Stimulated activated CD4-positive, alpha-beta T cell treated with anti-CD3 and anti-CD28 coated beads, Interleukin-15, amount 100 ng/mL, for 24 hours (primary cell): ENCODE data around the gene NIF3L1.
A peak's percentile ranks its signal among the peaks of the same experiment; 100 is the strongest.
"Not testable (repeated sequence)": the region's sequence is repeated elsewhere in the genome, so short reads cannot be mapped to it uniquely, and the experiment has no call there.

Experiments
- DNase-seq: peaks from one replicate; pipeline ENCODE4 v3.0.0-alpha.2; 2020

The NIF3L1 gene

DNA sequence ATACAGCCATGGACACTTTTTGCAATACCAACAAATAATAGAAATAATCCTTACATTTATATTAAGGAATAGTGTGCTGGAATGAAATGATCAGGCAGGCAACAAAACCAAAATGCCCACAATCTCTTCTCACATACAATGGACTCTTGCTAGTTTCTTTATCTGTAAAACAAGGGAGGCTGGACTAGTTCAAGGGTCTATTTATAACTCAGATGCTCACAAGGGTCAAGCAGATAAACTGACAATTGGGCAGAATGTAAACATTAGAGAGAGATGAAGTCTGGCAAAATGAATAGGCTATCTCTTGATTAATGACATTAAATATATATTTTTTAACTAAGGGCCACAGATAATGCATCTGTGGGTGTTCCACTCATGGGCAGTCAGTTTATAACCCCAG is 11.7 kb upstream of the NIF3L1 start:
- DNase-seq, result no peak

DNA sequence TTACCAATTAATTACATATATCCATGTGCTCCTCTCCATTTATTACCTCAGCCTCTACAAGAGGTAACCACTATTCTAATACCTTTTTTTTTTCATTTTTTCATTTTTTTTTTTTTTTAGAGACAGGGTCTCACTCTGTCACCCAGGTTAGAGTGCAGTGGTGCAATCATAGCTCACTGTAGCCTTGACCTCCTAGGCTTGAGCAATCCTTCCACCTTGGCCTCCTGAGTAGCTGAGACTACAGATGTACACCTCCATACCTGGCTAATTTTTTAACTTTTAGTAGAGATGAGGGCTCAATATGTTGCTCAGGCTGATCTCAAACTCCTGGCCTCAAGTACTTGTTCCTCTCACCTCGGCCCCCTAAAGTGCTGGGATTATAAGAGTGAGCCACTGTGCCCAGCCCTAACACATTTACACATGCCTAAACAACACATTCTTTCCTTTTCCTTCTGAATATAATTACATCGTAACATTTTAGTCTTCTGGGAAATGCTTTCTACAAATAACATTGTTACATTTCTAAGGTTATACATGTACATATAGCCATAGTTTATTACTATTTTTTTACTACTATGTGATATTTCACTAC is 10.8 kb upstream of the NIF3L1 start:
- no peak for DNase-seq

DNA sequence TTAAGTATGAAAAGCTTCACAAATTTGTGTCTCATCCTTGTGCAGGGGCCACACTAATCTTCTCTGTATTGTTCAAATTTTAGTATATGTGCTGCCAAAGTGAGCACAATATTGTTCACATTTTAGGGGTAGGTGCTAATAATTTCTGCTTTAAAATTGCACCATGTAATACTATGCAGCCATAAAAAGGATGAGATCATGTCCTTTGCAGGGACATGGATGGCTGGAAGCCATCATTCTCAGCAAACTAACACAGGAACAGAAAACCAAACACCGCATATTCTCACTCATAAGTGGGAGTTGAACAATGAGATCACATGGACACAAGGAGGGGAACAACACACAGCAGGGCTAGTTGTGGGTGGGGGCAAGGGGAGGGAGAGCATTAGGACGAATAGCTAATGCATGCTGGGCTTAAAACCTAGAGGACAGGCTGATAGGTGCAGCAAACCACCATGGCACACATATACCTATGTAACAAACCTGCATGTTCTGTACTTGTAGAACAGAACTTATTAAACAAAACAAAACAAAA is 7.4 kb upstream of the NIF3L1 start:
- DNase-seq, result not testable (repeated sequence)

DNA sequence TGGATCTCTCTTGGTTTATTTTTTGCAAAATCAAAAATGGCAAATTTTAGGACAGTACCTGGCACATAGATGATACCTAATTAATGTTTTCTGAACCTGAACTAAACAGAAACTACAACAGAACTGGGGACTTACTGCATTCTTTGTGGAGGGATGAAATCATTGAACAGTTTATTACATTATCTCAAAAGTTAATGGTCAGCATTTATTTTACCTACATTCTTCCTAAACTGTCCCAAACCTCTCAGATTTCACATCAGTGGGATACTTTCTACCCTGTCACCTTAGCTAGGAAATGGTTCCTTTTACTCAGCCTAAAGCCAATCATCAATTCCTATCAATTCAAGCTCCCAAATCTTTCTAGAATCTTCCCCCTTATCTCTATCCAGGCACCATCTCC is 10.3 kb downstream of the NIF3L1 start:
- DNase-seq, result no peak

GRCh38 chr2:200901459-200902072 is 12.4 kb downstream of the NIF3L1 start:
- DNase-seq, result peak; percentile 74

DNA sequence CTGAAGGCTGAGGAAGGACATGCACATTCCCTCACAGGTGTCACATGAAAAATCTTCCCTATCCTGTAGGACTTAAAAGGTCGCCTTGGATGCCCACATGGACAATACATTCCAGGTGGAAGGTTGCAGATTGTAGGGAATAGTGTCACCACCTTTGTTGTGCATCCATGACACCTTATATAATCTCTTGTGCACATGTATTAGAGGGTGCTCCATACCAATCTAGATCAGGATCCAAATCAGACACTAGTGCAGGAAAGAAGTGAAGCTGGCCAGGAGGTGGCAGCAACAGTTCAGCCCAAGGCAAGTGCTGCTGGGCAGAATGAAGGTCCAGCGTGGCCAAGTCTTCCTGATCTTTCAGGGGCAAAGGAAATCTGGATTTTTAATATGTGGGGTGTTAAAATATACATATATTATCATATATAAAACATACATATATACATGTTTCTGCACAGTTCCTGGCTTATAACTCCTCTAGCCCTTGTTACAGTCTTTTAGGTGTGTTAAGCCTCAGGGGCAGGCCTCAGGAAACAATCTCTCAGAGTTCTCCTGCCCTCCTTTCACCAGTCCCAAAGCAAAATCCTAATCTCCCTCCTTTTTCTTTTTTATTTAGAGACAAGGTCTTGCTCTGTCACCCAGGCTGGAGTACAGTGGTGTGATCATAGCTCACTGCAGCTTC is 16.6 kb downstream of the NIF3L1 start:
- DNase-seq, result peak; percentile 66

DNA sequence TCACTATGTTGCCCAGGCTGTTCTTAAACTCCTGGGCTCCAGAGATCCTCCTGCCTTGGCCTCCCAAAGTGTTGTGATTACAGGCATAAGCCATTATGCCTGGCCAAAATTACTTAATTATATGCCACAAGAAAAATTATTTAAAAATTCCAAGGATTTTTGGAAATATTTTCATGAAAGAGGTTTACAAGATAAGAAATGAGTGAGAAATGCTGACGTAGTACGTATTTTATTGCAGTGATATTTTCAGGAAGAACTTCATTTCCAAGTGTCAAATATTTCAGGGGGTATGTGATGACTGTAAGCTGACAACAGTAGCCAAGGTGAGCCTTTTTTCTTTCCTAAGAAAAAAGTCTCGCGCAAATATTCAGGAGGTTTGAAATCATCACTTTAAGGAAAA is 20.8 kb downstream of the NIF3L1 start:
- DNase-seq, result no peak

GRCh38 chr2:200913654-200914053 is 24.5 kb downstream of the NIF3L1 start:
- DNase-seq, result no peak

GRCh38 chr2:200922439-200922838 is 33.3 kb downstream of the NIF3L1 start:
- no peak for DNase-seq

DNA sequence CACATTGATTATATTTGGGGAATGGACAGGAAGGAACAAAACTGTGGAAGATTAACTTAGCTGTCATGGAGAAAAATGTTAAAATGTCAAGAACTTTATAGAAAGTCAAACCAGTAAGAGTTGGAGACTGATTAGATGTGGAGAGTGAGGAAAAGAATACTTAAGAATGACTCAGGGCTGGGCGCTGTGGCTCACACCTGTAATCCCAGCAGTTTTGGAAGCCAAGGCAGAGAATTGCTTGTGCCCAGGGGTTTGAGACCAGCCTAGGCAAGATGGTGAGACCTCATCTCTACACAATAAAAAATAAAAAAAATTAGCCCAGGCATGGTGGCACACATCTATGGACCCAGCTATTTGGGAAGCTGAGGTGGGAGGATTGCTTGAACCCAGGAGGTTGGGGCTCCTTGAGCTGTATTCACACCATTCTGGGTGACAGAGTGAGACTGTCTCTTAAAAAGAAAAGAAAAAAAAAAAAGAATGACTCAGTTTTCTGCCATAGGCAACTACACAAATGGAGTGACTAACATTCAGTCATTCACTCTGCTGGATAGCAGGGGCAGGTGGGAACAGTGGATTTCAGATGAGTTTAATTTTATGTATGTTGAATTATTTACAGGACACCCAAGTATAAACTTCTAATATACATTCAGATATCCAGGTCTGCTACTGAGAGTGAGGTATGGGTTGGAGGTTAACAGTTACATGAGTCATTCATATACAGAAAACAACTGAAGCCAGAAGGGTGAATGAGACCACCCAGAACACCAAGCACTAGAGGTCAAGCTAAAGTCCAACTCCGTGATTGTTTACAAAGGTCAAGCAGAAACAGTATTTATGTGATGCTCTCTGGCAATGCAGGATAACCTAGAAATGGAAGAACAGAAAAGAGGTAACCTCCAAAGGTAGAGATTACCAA is 40.4 kb downstream of the NIF3L1 start:
- no peak for DNase-seq

DNA sequence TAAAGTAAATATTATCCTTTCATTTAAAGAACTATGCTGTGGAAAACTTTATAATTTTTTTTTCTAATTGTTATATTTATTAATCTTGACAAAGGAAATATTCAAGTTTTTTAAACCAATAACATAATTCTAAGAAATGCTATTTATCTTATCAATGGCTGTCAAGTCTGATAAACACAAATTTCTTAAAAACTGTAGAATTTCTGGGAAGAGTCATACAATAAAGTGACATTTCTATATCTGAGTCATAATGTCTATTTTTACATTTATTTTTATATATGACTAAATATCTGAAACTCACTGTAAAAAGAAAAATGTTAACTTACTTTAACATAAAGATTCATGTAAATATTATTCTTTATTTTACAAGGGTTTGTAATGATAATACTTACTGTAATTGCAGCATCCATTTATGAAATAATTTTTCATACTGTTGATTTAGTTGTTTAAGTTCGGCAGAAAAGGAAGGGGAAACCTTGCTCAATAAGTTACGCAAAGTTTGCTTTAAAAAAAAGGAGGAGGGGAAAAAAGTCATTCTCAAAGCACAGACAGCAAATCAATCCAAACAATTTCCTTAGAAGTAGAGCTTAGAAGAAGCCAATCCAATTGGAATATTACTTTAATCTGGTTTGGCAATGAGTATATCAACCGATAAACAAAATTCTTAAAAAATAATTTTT is 41.9 kb downstream of the NIF3L1 start:
- no peak for DNase-seq

DNA sequence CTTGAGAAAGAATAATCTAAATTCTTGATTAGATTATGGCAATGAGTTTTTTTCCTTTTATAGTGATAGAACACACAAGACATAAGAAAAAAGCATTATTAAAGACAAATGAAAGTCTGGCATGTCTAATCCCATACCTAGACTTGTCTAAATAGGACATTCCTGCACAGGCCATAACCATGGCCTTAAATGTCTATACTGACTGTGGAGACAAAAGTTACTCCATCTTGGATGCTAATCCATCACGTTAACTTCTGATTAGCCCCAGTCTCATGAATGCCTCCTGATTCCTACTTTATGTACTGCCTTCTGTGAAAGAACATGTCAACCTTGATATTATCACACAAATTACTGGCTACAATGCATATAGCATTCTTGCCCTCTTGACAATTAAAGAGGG is 50.7 kb downstream of the NIF3L1 start:
- DNase-seq, result no peak

DNA sequence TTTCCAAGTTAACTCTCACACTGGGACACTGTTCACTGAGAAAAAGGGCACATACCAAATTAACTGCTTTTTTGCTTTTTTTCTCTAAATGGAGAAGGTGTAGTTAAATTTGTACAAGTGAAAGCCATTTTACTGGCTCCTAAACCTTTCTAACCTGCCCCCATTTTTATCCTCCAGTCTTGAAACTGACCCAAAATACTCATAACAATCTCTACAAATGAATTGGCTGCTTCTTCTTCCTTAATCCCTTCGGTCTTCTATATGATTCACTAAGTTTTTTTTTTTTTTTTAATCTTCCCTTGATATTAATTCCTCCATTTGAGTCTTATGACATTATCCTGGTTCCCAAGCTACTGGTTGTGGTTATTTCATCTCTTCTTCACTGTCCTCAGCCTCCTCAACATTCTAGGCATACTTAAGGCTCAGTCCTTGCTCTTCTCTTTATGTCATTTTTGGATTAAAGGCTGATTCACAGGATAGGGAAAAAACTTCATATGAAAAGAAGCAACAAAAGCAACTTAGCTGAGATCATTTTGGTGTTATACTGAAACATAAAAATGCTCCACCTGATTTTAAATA is 54.4 kb downstream of the NIF3L1 start:
- DNase-seq, result no peak

- DNase-seq, result peak; percentile 85
Observed at GRCh38 chr2:200944467-200945394, 55.6 kb downstream of the NIF3L1 start.

DNA sequence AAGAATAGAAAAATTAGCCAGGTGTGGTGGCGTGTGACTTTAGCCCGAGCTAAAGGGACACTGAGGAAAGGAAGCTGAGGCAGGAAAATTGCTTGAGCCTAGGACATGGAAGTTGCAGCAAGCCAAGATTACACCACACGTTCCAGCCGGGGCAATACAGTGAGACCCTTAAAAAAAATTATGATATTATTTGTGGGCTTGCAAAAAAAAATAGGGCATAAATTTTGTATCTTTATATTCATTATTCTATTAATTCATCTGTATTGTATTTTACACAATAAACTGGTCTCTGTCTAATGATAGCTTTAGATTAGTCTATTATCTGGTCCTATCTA is 56.2 kb downstream of the NIF3L1 start:
- DNase-seq, result no peak

GRCh38 chr2:200950378-200950777 is 61.2 kb downstream of the NIF3L1 start:
- no peak for DNase-seq
